ENCODE results near the gene HECW1. TPM values are rescaled to one million over a fixed set of nuclear protein-coding genes. Genes with fewer than 3 reads are reported as not detected.

Gene HECW1
- total and polyA plus RNA-seq, 12 donors, result 0.07 to 0.23 TPM; not detected in 10

- ATAC-seq (no peak), DNase-seq (no peak)
- peaks cover 0 to 10% (median 0%) of the 10 kb centered on the region in 11 donors for H3K9me3 ChIP-seq
- intact Hi-C loops (cut with DNase I), result no loop called here
- WGBS, 2 donors, result 68 to 72% methylated on average over 1 of the region's 1 CpG
- peaks cover 0 to 11% (median 0%) of the 10 kb centered on the region in 7 donors for H3K27me3 ChIP-seq
- H3K27ac ChIP-seq, result no peak overlapping the region
- no peak overlapping the region for H3K4me3 ChIP-seq
- TF ChIP-seq, protein P1, sequence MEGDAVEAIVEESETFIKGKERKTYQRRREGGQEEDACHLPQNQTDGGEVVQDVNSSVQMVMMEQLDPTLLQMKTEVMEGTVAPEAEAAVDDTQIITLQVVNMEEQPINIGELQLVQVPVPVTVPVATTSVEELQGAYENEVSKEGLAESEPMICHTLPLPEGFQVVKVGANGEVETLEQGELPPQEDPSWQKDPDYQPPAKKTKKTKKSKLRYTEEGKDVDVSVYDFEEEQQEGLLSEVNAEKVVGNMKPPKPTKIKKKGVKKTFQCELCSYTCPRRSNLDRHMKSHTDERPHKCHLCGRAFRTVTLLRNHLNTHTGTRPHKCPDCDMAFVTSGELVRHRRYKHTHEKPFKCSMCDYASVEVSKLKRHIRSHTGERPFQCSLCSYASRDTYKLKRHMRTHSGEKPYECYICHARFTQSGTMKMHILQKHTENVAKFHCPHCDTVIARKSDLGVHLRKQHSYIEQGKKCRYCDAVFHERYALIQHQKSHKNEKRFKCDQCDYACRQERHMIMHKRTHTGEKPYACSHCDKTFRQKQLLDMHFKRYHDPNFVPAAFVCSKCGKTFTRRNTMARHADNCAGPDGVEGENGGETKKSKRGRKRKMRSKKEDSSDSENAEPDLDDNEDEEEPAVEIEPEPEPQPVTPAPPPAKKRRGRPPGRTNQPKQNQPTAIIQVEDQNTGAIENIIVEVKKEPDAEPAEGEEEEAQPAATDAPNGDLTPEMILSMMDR (IDR thresholded peaks at IDR 0.05), result no peak
- H3K4me1 ChIP-seq, result no peaks in the 10 kb centered on the region
- no peaks in the 10 kb centered on the region for H3K36me3 ChIP-seq
Observed at GRCh38 chr7:43092819-43093218, 19.6 kb upstream of the HECW1 start.

DNA sequence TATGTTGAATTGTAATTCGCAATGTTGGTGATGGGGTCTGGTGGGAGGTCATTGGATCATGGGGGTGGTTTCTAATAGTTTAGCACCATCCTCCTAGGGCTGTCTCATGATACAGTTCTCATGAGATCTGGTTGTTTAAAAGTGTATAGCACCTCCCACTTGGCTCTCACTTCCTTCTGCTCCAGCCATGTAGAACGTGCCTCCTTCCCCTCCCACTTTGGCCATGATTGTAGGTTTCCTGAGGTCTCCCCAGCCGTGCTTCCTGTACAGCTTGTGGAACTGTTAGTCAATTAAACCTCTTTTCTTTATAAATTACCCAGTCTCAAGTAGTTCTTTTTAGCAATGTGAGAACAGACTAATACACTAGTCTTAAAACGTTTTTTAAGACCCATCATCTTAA lies 15.6 kb upstream of the HECW1 start:
- Histone ChIP-seq H3K9me3 (peaks cover 0 to 3% (median 0%) of the 10 kb centered on the region in 11 donors), H3K27me3 (peaks cover 0 to 32% (median 4%) of the 10 kb centered on the region in 7 donors), H3K4me3 (no peak overlapping the region), H3K4me1 (no peaks in the 10 kb centered on the region), H3K27ac (no peak overlapping the region), H3K36me3 (no peaks in the 10 kb centered on the region)
- intact Hi-C loops (cut with DNase I), result no loop called here
- no peak for DNase-seq
- no peak for ATAC-seq
- TF ChIP-seq, protein P1 (IDR thresholded peaks at IDR 0.05), result no peak
- WGBS, 2 donors, result 60 to 61% methylated on average over 4 of the region's 4 CpGs

DNA sequence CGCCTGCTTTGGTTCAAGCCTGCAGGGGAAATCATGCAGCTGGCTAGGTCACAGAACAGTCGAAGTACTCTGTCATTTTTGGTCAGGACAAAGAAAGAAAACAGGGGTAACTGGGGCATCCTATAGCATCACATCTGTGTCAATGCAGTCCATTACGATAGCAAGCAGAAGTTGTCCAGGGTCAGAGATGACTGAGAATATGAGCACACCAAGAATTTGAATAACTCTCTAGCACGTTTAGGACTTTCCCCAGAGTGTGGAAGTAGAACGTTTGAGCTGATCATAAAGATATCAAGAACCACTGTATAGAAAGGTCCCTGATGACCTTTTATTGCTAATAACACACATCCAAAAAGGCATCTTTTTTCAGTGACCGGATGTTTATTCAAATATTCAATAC lies 12.7 kb upstream of the HECW1 start:
- DNase-seq, result no peak
- no peak for ATAC-seq
- H3K4me3 ChIP-seq, result no peak overlapping the region
- no peaks in the 10 kb centered on the region for H3K4me1 ChIP-seq
- H3K27me3 ChIP-seq, result peaks cover 0 to 30% (median 0%) of the 10 kb centered on the region in 7 donors
- H3K9me3 ChIP-seq, result peaks cover 0 to 3% (median 0%) of the 10 kb centered on the region in 11 donors
- intact Hi-C loops (cut with DNase I), result loop anchor here in 1 of 10 donors (10.0 kb wide), 1 partner anchor 155 kb away; no protein-coding TSS in a partner anchor
- TF ChIP-seq, protein P1 (IDR thresholded peaks at IDR 0.05), result no peak
- WGBS, 2 donors, result 54 to 59% methylated on average over 6 of the region's 6 CpGs
- H3K36me3 ChIP-seq, result no peaks in the 10 kb centered on the region
- H3K27ac ChIP-seq, result no peak overlapping the region

GRCh38 chr7:43104874-43105520 lies 7.5 kb upstream of the HECW1 start:
- Histone ChIP-seq H3K4me3 (no peak overlapping the region), H3K36me3 (no peaks in the 10 kb centered on the region), H3K4me1 (no peaks in the 10 kb centered on the region), H3K9me3 (peaks cover 0 to 7% (median 0%) of the 10 kb centered on the region in 11 donors), H3K27me3 (peaks cover 0 to 40% (median 20%) of the 10 kb centered on the region in 7 donors), H3K27ac (no peak overlapping the region)
- TF ChIP-seq, protein P1 (IDR thresholded peaks at IDR 0.05), result no peak
- DNase-seq, result no peak
- no peak for ATAC-seq
- WGBS, 2 donors, result 72 to 86% methylated on average over 1 of the region's 1 CpG
- intact Hi-C loops (cut with DNase I), result loop anchor here in 4 of 10 donors (5.0 to 10.0 kb wide), 2 partner anchors 160 to 163 kb away; no protein-coding TSS in a partner anchor
